WTC11 (cell line): ENCODE results near the gene PDZD7. TPM values are rescaled to one million over a fixed set of nuclear protein-coding genes. Genes with fewer than 3 reads are reported as not detected.

Experiments used
- ATF1 ChIP-seq: sonication (generic); formaldehyde crosslinking; IDR thresholded peaks from 2 replicates; pipeline ENCODE4 v1.8.1; 2023; ENCODE audit warnings: mild to moderate bottlenecking, moderate library complexity, missing genetic modification reagents
- FOXJ3 ChIP-seq: sonication (generic); formaldehyde crosslinking; IDR thresholded peaks from 2 replicates; pipeline ENCODE4 v1.9.0; 2021; ENCODE audit warnings: missing genetic modification reagents, mild to moderate bottlenecking, borderline replicate concordance
- GABPB1 ChIP-seq: sonication (generic); formaldehyde crosslinking; IDR thresholded peaks from 2 replicates; pipeline ENCODE4 v1.8.1; 2023; ENCODE audit warnings: mild to moderate bottlenecking, missing genetic modification reagents
- IRF2 ChIP-seq: sonication (generic); formaldehyde crosslinking; IDR thresholded peaks from 2 replicates; pipeline ENCODE4 v1.8.0; 2022; ENCODE audit warnings: low read depth, missing genetic modification reagents, borderline replicate concordance
- JUN ChIP-seq: sonication (generic); formaldehyde crosslinking; IDR thresholded peaks from 2 replicates; pipeline ENCODE4 v1.8.0; 2023; ENCODE audit warnings: mild to moderate bottlenecking, missing genetic modification reagents
- MXD4 ChIP-seq: fragments of 250-450 bp; sonication (Bioruptor Pico); IDR thresholded peaks from 2 replicates; pipeline ENCODE4 v1.8.0; 2021; ENCODE audit warnings: mild to moderate bottlenecking, moderate library complexity, borderline replicate concordance
- NFE2L1 ChIP-seq: sonication (generic); formaldehyde crosslinking; IDR thresholded peaks from 2 replicates; pipeline ENCODE4 v1.8.1; 2023; ENCODE audit warnings: missing genetic modification reagents
- SMAD3 ChIP-seq: sonication (generic); formaldehyde crosslinking; IDR thresholded peaks from 2 replicates; pipeline ENCODE4 v1.8.0; 2022; ENCODE audit warnings: missing genetic modification reagents, mild to moderate bottlenecking, borderline replicate concordance
- TCF7 ChIP-seq: sonication (generic); formaldehyde crosslinking; IDR thresholded peaks from 2 replicates; pipeline ENCODE4 v1.8.0; 2022; ENCODE audit warnings: mild to moderate bottlenecking, low read depth, missing genetic modification reagents, moderate library complexity
- ZNF232 ChIP-seq: sonication (generic); formaldehyde crosslinking; IDR thresholded peaks from 2 replicates; pipeline ENCODE4 v1.8.0; 2022; ENCODE audit warnings: mild to moderate bottlenecking, missing genetic modification reagents
- ZNF263 ChIP-seq: sonication (generic); formaldehyde crosslinking; IDR thresholded peaks from 2 replicates; pipeline ENCODE4 v1.8.1; 2022; ENCODE audit warnings: low read depth, mild to moderate bottlenecking, moderate library complexity, missing genetic modification reagents
- ZNF423 ChIP-seq: fragments of 250-450 bp; sonication (Bioruptor Pico); IDR thresholded peaks from 2 replicates; pipeline ENCODE4 v2.1.2; 2022; ENCODE audit warnings: mild to moderate bottlenecking, moderate library complexity
- total RNA-seq: library from RNA; stranded (reverse); gene quantifications from 3 replicates; pipeline ENCODE4 v1.2.3, GENCODE V29; 2021
- TF ChIP-seq, protein P1 (sequence below): fragments of 250-450 bp; sonication (Bioruptor Pico); IDR thresholded peaks from 2 replicates; pipeline ENCODE4 v1.9.0; 2021; ENCODE audit warnings: mild to moderate bottlenecking, borderline replicate concordance
- TF ChIP-seq, protein P2 (sequence below): sonication (generic); formaldehyde crosslinking; conservative IDR thresholded peaks from 2 replicates; pipeline ENCODE4 v1.8.1; 2022; ENCODE audit warnings: mild to moderate bottlenecking, missing genetic modification reagents
- TF ChIP-seq, protein P3 (sequence below): sonication (generic); formaldehyde crosslinking; IDR thresholded peaks from 2 replicates; pipeline ENCODE4 v1.8.1; 2022; ENCODE audit warnings: missing genetic modification reagents, borderline replicate concordance
- TF ChIP-seq, protein P4 (sequence below): sonication (generic); formaldehyde crosslinking; IDR thresholded peaks from 2 replicates; pipeline ENCODE4 v1.8.0; 2023; ENCODE audit warnings: missing genetic modification reagents, mild to moderate bottlenecking, borderline replicate concordance
- TF ChIP-seq, protein P5 (sequence below): sonication (generic); formaldehyde crosslinking; IDR thresholded peaks from 2 replicates; pipeline ENCODE4 v1.8.1; 2022; ENCODE audit warnings: low read depth, mild to moderate bottlenecking, moderate library complexity, missing genetic modification reagents, borderline replicate concordance
- TF ChIP-seq, protein P6 (sequence below): sonication (generic); formaldehyde crosslinking; IDR thresholded peaks from 2 replicates; pipeline ENCODE4 v1.8.0; 2022; ENCODE audit warnings: mild to moderate bottlenecking, missing genetic modification reagents
- TF ChIP-seq, protein P7 (sequence below): sonication (generic); formaldehyde crosslinking; IDR thresholded peaks from 2 replicates; pipeline ENCODE4 v1.8.1; 2023; ENCODE audit warnings: mild to moderate bottlenecking, missing genetic modification reagents, moderate library complexity
- TF ChIP-seq, protein P8 (sequence below): sonication (generic); formaldehyde crosslinking; IDR thresholded peaks from 2 replicates; pipeline ENCODE4 v1.8.0; 2022; ENCODE audit warnings: mild to moderate bottlenecking, missing genetic modification reagents

Gene PDZD7
- total RNA-seq, 1 experiment from 2014 or later: 2.6 TPM

DNA sequence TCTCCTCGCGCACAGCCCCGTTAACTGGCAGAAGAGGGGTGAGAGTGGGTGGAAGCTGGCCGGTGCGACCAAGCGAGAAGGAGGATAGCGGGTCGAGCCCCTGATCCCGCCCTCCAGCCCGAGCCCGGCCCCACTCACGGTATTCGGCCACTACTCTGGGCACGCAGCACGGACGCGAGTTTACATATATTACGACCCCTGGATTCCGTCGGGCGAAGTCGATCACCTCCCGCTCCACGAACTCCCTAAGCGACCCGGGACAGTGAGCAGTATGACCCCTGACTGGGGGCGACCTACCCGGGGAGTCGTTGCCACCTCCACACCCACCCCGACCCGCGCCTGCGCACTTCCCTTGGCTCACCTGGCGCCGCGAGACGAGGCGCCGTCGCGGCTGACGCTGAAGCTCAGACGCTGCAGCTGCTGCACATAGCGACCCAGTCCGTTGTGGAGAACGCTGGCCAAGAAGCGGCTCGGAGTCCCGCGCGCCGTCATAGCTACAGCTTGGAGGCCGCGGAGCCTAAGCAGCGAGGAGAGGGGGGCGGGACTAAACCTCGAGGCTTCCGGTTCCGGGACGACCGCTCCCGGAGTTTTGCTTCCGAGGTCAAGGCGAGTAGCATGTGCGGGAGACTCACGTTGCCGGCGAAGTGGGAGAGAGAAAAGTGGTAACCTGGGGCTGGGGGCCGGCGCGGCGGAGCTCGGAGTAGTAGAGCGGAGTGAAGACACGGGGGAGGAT lies 43.8 kb downstream of the PDZD7 start, which contains the start of the genes MRPL43 and TWNK (continued):
- TF ChIP-seq, protein P1, sequence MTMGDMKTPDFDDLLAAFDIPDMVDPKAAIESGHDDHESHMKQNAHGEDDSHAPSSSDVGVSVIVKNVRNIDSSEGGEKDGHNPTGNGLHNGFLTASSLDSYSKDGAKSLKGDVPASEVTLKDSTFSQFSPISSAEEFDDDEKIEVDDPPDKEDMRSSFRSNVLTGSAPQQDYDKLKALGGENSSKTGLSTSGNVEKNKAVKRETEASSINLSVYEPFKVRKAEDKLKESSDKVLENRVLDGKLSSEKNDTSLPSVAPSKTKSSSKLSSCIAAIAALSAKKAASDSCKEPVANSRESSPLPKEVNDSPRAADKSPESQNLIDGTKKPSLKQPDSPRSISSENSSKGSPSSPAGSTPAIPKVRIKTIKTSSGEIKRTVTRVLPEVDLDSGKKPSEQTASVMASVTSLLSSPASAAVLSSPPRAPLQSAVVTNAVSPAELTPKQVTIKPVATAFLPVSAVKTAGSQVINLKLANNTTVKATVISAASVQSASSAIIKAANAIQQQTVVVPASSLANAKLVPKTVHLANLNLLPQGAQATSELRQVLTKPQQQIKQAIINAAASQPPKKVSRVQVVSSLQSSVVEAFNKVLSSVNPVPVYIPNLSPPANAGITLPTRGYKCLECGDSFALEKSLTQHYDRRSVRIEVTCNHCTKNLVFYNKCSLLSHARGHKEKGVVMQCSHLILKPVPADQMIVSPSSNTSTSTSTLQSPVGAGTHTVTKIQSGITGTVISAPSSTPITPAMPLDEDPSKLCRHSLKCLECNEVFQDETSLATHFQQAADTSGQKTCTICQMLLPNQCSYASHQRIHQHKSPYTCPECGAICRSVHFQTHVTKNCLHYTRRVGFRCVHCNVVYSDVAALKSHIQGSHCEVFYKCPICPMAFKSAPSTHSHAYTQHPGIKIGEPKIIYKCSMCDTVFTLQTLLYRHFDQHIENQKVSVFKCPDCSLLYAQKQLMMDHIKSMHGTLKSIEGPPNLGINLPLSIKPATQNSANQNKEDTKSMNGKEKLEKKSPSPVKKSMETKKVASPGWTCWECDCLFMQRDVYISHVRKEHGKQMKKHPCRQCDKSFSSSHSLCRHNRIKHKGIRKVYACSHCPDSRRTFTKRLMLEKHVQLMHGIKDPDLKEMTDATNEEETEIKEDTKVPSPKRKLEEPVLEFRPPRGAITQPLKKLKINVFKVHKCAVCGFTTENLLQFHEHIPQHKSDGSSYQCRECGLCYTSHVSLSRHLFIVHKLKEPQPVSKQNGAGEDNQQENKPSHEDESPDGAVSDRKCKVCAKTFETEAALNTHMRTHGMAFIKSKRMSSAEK (CRISPR knock-in tag): no peak
- TF ChIP-seq, protein P2, sequence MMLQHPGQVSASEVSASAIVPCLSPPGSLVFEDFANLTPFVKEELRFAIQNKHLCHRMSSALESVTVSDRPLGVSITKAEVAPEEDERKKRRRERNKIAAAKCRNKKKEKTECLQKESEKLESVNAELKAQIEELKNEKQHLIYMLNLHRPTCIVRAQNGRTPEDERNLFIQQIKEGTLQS: peak; percentile 62; the same call in 1 of the 2 replicates
- peak; percentile 38; the same call in 1 of the 2 replicates for TF ChIP-seq JUN (CRISPR knock-in tag)
- TF ChIP-seq, protein P3, sequence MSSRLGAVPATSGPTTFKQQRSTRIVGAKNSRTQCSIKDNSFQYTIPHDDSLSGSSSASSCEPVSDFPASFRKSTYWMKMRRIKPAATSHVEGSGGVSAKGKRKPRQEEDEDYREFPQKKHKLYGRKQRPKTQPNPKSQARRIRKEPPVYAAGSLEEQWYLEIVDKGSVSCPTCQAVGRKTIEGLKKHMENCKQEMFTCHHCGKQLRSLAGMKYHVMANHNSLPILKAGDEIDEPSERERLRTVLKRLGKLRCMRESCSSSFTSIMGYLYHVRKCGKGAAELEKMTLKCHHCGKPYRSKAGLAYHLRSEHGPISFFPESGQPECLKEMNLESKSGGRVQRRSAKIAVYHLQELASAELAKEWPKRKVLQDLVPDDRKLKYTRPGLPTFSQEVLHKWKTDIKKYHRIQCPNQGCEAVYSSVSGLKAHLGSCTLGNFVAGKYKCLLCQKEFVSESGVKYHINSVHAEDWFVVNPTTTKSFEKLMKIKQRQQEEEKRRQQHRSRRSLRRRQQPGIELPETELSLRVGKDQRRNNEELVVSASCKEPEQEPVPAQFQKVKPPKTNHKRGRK (CRISPR knock-in tag): no peak
- 0 out of 2 replicates have a peak, but pooled peaks have one; percentile 36 for TF ChIP-seq ATF1 (CRISPR knock-in tag)
- TF ChIP-seq, protein P4, sequence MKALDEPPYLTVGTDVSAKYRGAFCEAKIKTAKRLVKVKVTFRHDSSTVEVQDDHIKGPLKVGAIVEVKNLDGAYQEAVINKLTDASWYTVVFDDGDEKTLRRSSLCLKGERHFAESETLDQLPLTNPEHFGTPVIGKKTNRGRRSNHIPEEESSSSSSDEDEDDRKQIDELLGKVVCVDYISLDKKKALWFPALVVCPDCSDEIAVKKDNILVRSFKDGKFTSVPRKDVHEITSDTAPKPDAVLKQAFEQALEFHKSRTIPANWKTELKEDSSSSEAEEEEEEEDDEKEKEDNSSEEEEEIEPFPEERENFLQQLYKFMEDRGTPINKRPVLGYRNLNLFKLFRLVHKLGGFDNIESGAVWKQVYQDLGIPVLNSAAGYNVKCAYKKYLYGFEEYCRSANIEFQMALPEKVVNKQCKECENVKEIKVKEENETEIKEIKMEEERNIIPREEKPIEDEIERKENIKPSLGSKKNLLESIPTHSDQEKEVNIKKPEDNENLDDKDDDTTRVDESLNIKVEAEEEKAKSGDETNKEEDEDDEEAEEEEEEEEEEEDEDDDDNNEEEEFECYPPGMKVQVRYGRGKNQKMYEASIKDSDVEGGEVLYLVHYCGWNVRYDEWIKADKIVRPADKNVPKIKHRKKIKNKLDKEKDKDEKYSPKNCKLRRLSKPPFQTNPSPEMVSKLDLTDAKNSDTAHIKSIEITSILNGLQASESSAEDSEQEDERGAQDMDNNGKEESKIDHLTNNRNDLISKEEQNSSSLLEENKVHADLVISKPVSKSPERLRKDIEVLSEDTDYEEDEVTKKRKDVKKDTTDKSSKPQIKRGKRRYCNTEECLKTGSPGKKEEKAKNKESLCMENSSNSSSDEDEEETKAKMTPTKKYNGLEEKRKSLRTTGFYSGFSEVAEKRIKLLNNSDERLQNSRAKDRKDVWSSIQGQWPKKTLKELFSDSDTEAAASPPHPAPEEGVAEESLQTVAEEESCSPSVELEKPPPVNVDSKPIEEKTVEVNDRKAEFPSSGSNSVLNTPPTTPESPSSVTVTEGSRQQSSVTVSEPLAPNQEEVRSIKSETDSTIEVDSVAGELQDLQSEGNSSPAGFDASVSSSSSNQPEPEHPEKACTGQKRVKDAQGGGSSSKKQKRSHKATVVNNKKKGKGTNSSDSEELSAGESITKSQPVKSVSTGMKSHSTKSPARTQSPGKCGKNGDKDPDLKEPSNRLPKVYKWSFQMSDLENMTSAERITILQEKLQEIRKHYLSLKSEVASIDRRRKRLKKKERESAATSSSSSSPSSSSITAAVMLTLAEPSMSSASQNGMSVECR (CRISPR knock-in tag): peak; percentile 89; the same call in 1 of the 2 replicates
- TF ChIP-seq GABPB1 (CRISPR knock-in tag): peak; percentile 93
- TF ChIP-seq NFE2L1 (CRISPR knock-in tag): peak; percentile 68; the same call in 1 of the 2 replicates
- TF ChIP-seq IRF2 (CRISPR knock-in tag): no peak
- TF ChIP-seq, protein P5, sequence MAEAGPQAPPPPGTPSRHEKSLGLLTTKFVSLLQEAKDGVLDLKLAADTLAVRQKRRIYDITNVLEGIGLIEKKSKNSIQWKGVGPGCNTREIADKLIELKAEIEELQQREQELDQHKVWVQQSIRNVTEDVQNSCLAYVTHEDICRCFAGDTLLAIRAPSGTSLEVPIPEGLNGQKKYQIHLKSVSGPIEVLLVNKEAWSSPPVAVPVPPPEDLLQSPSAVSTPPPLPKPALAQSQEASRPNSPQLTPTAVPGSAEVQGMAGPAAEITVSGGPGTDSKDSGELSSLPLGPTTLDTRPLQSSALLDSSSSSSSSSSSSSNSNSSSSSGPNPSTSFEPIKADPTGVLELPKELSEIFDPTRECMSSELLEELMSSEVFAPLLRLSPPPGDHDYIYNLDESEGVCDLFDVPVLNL (CRISPR knock-in tag): no peak
- TF ChIP-seq ZNF263 (CRISPR knock-in tag): no peak
- TF ChIP-seq, protein P6, sequence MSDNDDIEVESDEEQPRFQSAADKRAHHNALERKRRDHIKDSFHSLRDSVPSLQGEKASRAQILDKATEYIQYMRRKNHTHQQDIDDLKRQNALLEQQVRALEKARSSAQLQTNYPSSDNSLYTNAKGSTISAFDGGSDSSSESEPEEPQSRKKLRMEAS (CRISPR knock-in tag): peak; percentile 97
- no peak for TF ChIP-seq ZNF423 (CRISPR knock-in tag)
- TF ChIP-seq FOXJ3 (CRISPR knock-in tag): no peak
- TF ChIP-seq TCF7: no peak
- TF ChIP-seq SMAD3 (CRISPR knock-in tag): peak; percentile 83
- peak; percentile 91 for TF ChIP-seq ZNF232 (CRISPR knock-in tag)
- TF ChIP-seq, protein P7, sequence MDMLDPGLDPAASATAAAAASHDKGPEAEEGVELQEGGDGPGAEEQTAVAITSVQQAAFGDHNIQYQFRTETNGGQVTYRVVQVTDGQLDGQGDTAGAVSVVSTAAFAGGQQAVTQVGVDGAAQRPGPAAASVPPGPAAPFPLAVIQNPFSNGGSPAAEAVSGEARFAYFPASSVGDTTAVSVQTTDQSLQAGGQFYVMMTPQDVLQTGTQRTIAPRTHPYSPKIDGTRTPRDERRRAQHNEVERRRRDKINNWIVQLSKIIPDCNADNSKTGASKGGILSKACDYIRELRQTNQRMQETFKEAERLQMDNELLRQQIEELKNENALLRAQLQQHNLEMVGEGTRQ: 0 out of 2 replicates have a peak, but pooled peaks have one; percentile 30
- TF ChIP-seq, protein P8, sequence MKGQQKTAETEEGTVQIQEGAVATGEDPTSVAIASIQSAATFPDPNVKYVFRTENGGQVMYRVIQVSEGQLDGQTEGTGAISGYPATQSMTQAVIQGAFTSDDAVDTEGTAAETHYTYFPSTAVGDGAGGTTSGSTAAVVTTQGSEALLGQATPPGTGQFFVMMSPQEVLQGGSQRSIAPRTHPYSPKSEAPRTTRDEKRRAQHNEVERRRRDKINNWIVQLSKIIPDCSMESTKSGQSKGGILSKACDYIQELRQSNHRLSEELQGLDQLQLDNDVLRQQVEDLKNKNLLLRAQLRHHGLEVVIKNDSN (CRISPR knock-in tag): no peak; the same call in 1 of the 2 replicates
- TF ChIP-seq MXD4 (CRISPR knock-in tag): no peak
- TF ChIP-seq, all 79 proteins: peak for 30
